ENCODE measurements around the gene HSPA1B.

GRCh38 chr6:31822036-31822821, 5.3 kb upstream of the HSPA1B start:
- TF ChIP-seq POLR2A (IDR thresholded peaks at IDR 0.05) (peak; percentile 72 to 88), CTCF (IDR thresholded peaks at IDR 0.05 in 4 of 5, conservative IDR thresholded peaks at IDR 0.05 in 1 of 5) (no peak)
